AG04450 (cell line): ENCODE measurements around the gene PPM1D. TPM values are rescaled to one million over a fixed set of nuclear protein-coding genes. Genes with fewer than 3 reads are reported as not detected.
A peak's percentile ranks its signal among the peaks of the same experiment; 100 is the strongest.

Experiments used
- CTCF ChIA-PET: fragments of 300-600, 350-600 bp; formaldehyde crosslinking; extraction: SDS; loops from one replicate; lab custom pipeline; 2022; ENCODE audit warnings: antibody characterized with exemption, inconsistent platforms; lab: Charles Lee
- POLR2A ChIA-PET: fragments of 350-600 bp; formaldehyde crosslinking; extraction: SDS; loops from one replicate; lab custom pipeline; 2021; ENCODE audit warnings: antibody characterized with exemption, inconsistent platforms; lab: Yijun Ruan, JAX
- DNase-seq: peaks from one replicate; pipeline ENCODE4 v3.0.0-alpha.2; 2011; ENCODE audit warnings: low read depth, low spot score
- H3K27ac ChIP-seq: one replicate; pipeline ENCODE4 v1.5.1; 2012; ENCODE audit warnings: low read depth, low read length, control low read depth
- H3K27me3 ChIP-seq: one replicate; pipeline ENCODE4 v1.6.0; 2012; ENCODE audit warnings: low read length; ENCODE audit not compliant: control insufficient read depth, insufficient read depth
- H3K4me3 ChIP-seq: 2 replicates; pipeline ENCODE4 v1.5.1; 2011; ENCODE audit warnings: mild to moderate bottlenecking, low read depth, low read length, control low read depth
- H3K9me3 ChIP-seq: 2 replicates; pipeline ENCODE4 v1.5.1; 2012; ENCODE audit warnings: low read length; ENCODE audit not compliant: control insufficient read depth, insufficient read depth
- CTCF ChIP-seq: IDR thresholded peaks from 2 replicates; pipeline ENCODE4 v1.5.1; 2011; ENCODE audit warnings: low read depth, low read length, control low read depth, inconsistent platforms
- polyA plus RNA-seq: library from polyadenylated mRNA; depleted of rRNA; stranded (reverse); fragments of >200 nt; gene quantifications from 2 replicates; pipeline ENCODE4 v1.2.3, GENCODE V29; 2011

PPM1D gene
- polyA plus RNA-seq, 1 experiment = 12.2 TPM

- Histone ChIP-seq H3K4me3 (no peak overlapping the region), H3K27ac (no peak overlapping the region), H3K9me3 (no peaks in the 10 kb centered on the region), H3K27me3 (no peaks in the 10 kb centered on the region)
- ChIA-PET CTCF (interaction anchor here (2.7 to 3.5 kb wide), 2 partner anchors 10 to 22 kb away, joined by 7 to 21 read pairs; no protein-coding TSS in a partner anchor), POLR2A (interaction anchor here (0.7 to 2.2 kb wide), 3 partner anchors 20 to 110 kb away, joined by 3 to 7 read pairs (median 4); partner anchors contain the start of gene PPM1D)
- TF ChIP-seq CTCF = no peak
- DNase-seq = no peak
Observed at GRCh38 chr17:60579551-60579950, 20.4 kb upstream of the PPM1D start.

GRCh38 chr17:60583008-60583407, 17.0 kb upstream of the PPM1D start:
- DNase-seq = no peak
- no peak overlapping the region for H3K4me3 ChIP-seq
- H3K27me3 ChIP-seq = no peaks in the 10 kb centered on the region
- H3K27ac ChIP-seq = no peak overlapping the region
- CTCF ChIA-PET = interaction anchor here (1.7 kb wide), 1 partner anchor 10 kb away, joined by 4 read pairs; no protein-coding TSS in a partner anchor
- TF ChIP-seq CTCF = no peak
- POLR2A ChIA-PET = no interaction called here
- H3K9me3 ChIP-seq = no peaks in the 10 kb centered on the region

GRCh38 chr17:60585887-60586286, 14.1 kb upstream of the PPM1D start:
- no peaks in the 10 kb centered on the region for H3K9me3 ChIP-seq
- CTCF ChIA-PET = interaction anchor here (0.7 to 1.1 kb wide), 2 partner anchors 13 to 16 kb away, joined by 3 read pairs; no protein-coding TSS in a partner anchor
- no peak for DNase-seq
- H3K27ac ChIP-seq = no peak overlapping the region
- peaks cover 2% of the 10 kb centered on the region for H3K27me3 ChIP-seq
- TF ChIP-seq CTCF = no peak
- no peak overlapping the region for H3K4me3 ChIP-seq
- POLR2A ChIA-PET = interaction anchor here (0.7 kb wide), 1 partner anchor 411 kb away, joined by 3 read pairs; no protein-coding TSS in a partner anchor

GRCh38 chr17:60586288-60586974, 13.6 kb upstream of the PPM1D start:
- TF ChIP-seq CTCF = peak; percentile 35; the same call in 1 of the 2 replicates
- no peaks in the 10 kb centered on the region for H3K9me3 ChIP-seq
- H3K27ac ChIP-seq = no peak overlapping the region
- H3K27me3 ChIP-seq = peaks cover 2% of the 10 kb centered on the region
- no peak overlapping the region for H3K4me3 ChIP-seq
- POLR2A ChIA-PET = no interaction called here
- no peak for DNase-seq
- CTCF ChIA-PET = interaction anchor here (0.7 to 1.1 kb wide), 2 partner anchors 13 to 17 kb away, joined by 3 read pairs; no protein-coding TSS in a partner anchor

- ChIA-PET POLR2A (interaction anchor here (0.7 to 1.1 kb wide), 2 partner anchors 10 to 35 kb away, joined by 4 to 6 read pairs; partner anchors contain the start of gene PPM1D), CTCF (interaction anchor here (0.6 to 1.6 kb wide), 3 partner anchors 10 to 51 kb away, joined by 3 to 4 read pairs (median 3); partner anchors contain the start of gene PPM1D)
- no peak overlapping the region for H3K4me3 ChIP-seq
- H3K9me3 ChIP-seq = no peaks in the 10 kb centered on the region
- H3K27ac ChIP-seq = no peak overlapping the region
- DNase-seq = no peak
- H3K27me3 ChIP-seq = peaks cover 2% of the 10 kb centered on the region
- no peak for TF ChIP-seq CTCF
Observed at GRCh38 chr17:60590070-60590469, 9.9 kb upstream of the PPM1D start.
